Stimulated activated CD4-positive, alpha-beta T cell treated with anti-CD3 and anti-CD28 coated beads, Interleukin-1b, Interleukin-23, amount 100 ng/mL, for 48 hours (primary cell): ENCODE data around the gene LRRC1.

Experiments
- DNase-seq: peaks from one replicate; pipeline ENCODE4 v3.0.0-alpha.2; 2020

LRRC1 gene

GRCh38 chr6:53851561-53851960 lies 56.8 kb downstream of the LRRC1 start:
- DNase-seq = no peak

- DNase-seq = no peak
Observed at GRCh38 chr6:53852805-53853204, 58.0 kb downstream of the LRRC1 start.

GRCh38 chr6:53854843-53855567 lies 60.2 kb downstream of the LRRC1 start:
- no peak for DNase-seq

GRCh38 chr6:53855940-53856339 lies 61.1 kb downstream of the LRRC1 start:
- no peak for DNase-seq

- no peak for DNase-seq
Observed at GRCh38 chr6:53857318-53858094, 62.7 kb downstream of the LRRC1 start.

- DNase-seq = no peak
Observed at GRCh38 chr6:53858196-53858595, 63.4 kb downstream of the LRRC1 start.

GRCh38 chr6:53858913-53859312 lies 64.1 kb downstream of the LRRC1 start:
- DNase-seq = no peak

GRCh38 chr6:53860511-53860910 lies 65.7 kb downstream of the LRRC1 start:
- no peak for DNase-seq

- no peak for DNase-seq
Observed at GRCh38 chr6:53861518-53861917, 66.7 kb downstream of the LRRC1 start.

- DNase-seq = no peak
Observed at GRCh38 chr6:53862662-53863462, 68.1 kb downstream of the LRRC1 start.

- DNase-seq = no peak
Observed at GRCh38 chr6:53864781-53865180, 70.0 kb downstream of the LRRC1 start.

GRCh38 chr6:53866226-53866625 lies 71.4 kb downstream of the LRRC1 start:
- DNase-seq = no peak

GRCh38 chr6:53868626-53869025 lies 73.8 kb downstream of the LRRC1 start:
- DNase-seq = no peak

- no peak for DNase-seq
Observed at GRCh38 chr6:53869964-53870363, 75.2 kb downstream of the LRRC1 start.

GRCh38 chr6:53873922-53874321 lies 79.1 kb downstream of the LRRC1 start:
- DNase-seq = no peak

- no peak for DNase-seq
Observed at GRCh38 chr6:53874964-53875363, 80.2 kb downstream of the LRRC1 start.

- no peak for DNase-seq
Observed at GRCh38 chr6:53877151-53877550, 82.3 kb downstream of the LRRC1 start.

- DNase-seq = no peak
Observed at GRCh38 chr6:53878808-53879207, 84.0 kb downstream of the LRRC1 start.

GRCh38 chr6:53879608-53880007 lies 84.8 kb downstream of the LRRC1 start:
- DNase-seq = no peak

GRCh38 chr6:53887316-53887715 lies 92.5 kb downstream of the LRRC1 start:
- DNase-seq = no peak

- DNase-seq = no peak
Observed at GRCh38 chr6:53888931-53889330, 94.1 kb downstream of the LRRC1 start.

GRCh38 chr6:53889365-53889764 lies 94.6 kb downstream of the LRRC1 start:
- DNase-seq = no peak

GRCh38 chr6:53892707-53893106 lies 97.9 kb downstream of the LRRC1 start:
- no peak for DNase-seq

- DNase-seq = peak; percentile 73
Observed at GRCh38 chr6:53894091-53894490, 99.3 kb downstream of the LRRC1 start.
